Measurements from ENCODE around the gene CBLL1. TPM values are rescaled to one million over a fixed set of nuclear protein-coding genes. Genes with fewer than 3 reads are reported as not detected.

CBLL1 gene
- total RNA-seq, 4 donors from 2014 or later, result 17.7 to 26.1 (median 24.6) TPM

DNA sequence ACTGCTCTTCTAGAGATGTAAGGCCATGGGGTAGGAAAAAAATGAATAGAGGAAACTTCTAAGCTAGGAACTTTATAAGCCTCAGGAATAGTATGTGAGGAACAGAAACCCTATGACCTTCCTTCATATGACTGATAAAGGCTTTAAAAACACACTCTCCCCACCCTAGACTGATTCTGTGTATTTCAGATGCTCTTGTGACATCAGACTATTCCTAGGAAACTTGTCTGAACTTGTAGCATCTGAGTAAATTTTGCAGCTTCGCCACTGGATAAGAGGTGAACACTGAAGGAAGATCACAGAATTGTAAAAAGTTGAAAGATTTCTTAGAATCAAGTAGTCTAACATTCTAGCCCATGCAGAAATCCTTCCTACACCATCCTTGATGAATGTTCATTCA, 31.0 kb upstream of the CBLL1 start:
- no peaks in the 10 kb centered on the region for H3K4me1 ChIP-seq
- no peak overlapping the region for H3K4me3 ChIP-seq
- no peak overlapping the region for H3K27ac ChIP-seq
- H3K27me3 ChIP-seq, result no peaks in the 10 kb centered on the region
- H3K36me3 ChIP-seq, result no peaks in the 10 kb centered on the region
- H3K9me3 ChIP-seq, result no peaks in the 10 kb centered on the region
- DNase-seq, result no peak
- TF ChIP-seq CTCF (IDR thresholded peaks at IDR 0.05) (no peak), POLR2A (IDR thresholded peaks at IDR 0.05) (no peak)

DNA sequence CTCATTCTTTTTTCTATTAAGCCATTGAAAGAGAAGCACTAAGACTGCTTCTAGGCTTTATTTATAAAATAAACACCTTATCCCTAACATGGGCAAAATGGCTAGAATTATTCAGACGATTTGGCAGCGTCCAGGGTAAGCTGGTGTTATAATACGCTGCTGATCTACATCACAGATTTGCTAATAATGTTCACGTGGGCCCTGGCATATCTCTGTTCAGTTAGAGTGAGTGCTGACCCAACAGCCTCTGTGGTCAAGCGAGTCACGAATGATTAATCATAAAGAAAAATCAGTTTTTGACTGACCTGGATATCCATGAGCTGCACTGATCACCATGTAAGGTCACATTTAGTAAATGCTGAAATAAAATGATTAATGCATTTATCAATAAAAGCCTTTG, 28.4 kb upstream of the CBLL1 start:
- H3K4me1 ChIP-seq, result no peaks in the 10 kb centered on the region
- no peak overlapping the region for H3K27ac ChIP-seq
- no peaks in the 10 kb centered on the region for H3K9me3 ChIP-seq
- H3K4me3 ChIP-seq, result no peak overlapping the region
- no peaks in the 10 kb centered on the region for H3K27me3 ChIP-seq
- no peak for DNase-seq
- TF ChIP-seq CTCF (IDR thresholded peaks at IDR 0.05), result no peak
- no peak for TF ChIP-seq POLR2A (IDR thresholded peaks at IDR 0.05)
- H3K36me3 ChIP-seq, result no peaks in the 10 kb centered on the region

DNA sequence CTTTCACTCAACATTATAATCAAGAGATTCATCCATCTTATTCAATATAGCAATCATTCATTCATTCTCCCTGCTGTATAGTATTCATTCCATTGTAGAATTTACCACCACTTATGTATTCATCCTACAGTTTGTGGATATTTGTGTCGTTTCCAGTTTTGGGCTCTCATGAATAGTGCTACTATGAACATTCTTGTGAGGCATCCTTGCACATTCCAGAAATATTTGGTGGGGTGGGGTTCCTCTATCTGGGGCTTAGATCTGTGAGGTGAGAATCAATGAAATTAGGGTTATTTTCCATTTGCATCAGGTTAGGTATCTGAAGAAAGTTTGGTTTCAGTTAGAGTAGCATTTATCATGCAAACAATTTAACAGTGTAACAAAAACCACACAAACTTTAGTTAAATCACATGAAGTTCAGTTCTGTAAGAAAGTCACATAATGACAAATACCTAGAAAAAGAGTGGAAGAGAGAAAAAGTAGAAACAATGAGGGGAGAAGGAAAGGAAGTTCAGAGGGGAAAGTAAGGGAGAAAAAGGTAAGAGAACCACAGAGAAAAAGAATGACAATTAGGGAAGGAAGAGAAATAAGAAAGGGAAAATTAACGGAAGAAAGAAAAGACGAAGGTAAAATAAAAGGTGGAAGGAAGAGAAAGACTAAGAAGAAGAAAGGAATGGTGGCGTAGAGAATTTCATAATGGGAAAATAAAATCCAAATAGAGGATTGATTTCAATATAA, 25.3 kb upstream of the CBLL1 start:
- no peak for DNase-seq
- no peaks in the 10 kb centered on the region for H3K9me3 ChIP-seq

DNA sequence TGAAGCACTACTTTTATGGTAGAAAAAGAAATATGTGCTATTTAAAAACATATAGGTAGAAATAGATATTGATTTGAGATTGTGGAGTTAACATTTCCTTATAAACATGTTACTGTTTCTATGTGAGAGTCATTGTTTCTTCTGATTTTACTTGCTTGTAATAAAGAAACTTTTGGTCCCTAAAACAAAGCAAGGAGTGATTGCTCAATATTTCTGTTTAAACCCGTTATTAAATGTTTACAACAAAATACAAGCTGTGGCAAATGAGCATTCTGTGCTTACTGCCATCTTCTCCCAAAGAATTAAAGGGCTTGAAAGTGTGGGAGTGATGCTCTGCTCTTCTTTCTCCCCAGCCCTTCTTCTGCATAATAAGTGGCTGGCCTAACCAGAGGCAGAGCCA, 22.7 kb upstream of the CBLL1 start:
- Histone ChIP-seq H3K36me3 (no peaks in the 10 kb centered on the region), H3K4me3 (no peak overlapping the region), H3K4me1 (no peaks in the 10 kb centered on the region), H3K27ac (no peak overlapping the region), H3K27me3 (no peaks in the 10 kb centered on the region), H3K9me3 (no peaks in the 10 kb centered on the region)
- DNase-seq, result no peak
- TF ChIP-seq POLR2A (IDR thresholded peaks at IDR 0.05) (no peak), CTCF (IDR thresholded peaks at IDR 0.05) (no peak)

More for the DNA sequence above, 25.3 kb upstream of the CBLL1 start:
- H3K4me3 ChIP-seq, result no peak overlapping the region
- H3K27ac ChIP-seq, result no peak overlapping the region
- TF ChIP-seq POLR2A (IDR thresholded peaks at IDR 0.05), result no peak
- no peak for TF ChIP-seq CTCF (IDR thresholded peaks at IDR 0.05)
- H3K36me3 ChIP-seq, result no peaks in the 10 kb centered on the region
- no peaks in the 10 kb centered on the region for H3K27me3 ChIP-seq
- no peaks in the 10 kb centered on the region for H3K4me1 ChIP-seq

DNA sequence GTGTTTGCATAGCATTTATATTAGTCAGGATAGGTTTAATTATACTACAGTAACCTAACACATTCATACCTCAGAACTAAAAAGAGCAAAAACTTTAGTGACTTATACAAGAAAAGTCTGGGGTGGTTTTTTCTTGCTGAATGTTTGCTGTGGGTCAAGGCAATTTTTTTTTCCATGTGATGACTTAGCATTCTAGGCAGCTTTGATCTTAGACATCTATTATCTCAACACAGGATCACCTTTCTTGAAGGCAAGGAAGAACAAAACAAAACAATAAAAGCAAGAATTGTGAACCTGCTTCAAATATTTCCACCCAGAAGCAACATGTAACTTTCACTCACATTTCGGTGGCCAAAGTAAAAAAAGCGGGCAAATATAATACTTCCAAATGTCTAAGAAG, 20.7 kb upstream of the CBLL1 start:
- Histone ChIP-seq H3K27me3 (no peaks in the 10 kb centered on the region), H3K4me3 (no peak overlapping the region), H3K36me3 (no peaks in the 10 kb centered on the region), H3K9me3 (no peaks in the 10 kb centered on the region), H3K27ac (no peak overlapping the region), H3K4me1 (no peaks in the 10 kb centered on the region)
- TF ChIP-seq POLR2A (IDR thresholded peaks at IDR 0.05) (no peak), CTCF (IDR thresholded peaks at IDR 0.05) (no peak)
- DNase-seq, result no peak

Data from Peyer's patch (tissue), 4 donors.